PC-3 (cell line): ENCODE data around the gene IGFBP2.

Source experiments
- EZH2phosphoT487 ChIP-seq: fragments of 300-600 bp; sonication (generic); IDR thresholded peaks from 2 replicates; pipeline ENCODE4 v1.6.1; 2018; ENCODE audit warnings: mild to moderate bottlenecking, antibody characterized with exemption, low read length, borderline replicate concordance
- TF ChIP-seq, protein P1 (sequence below): fragments of 300-600 bp; sonication (generic); conservative IDR thresholded peaks from 2 replicates; pipeline ENCODE4 v1.5.1; 2017; ENCODE audit warnings: antibody characterized with exemption, low read depth, mild to moderate bottlenecking, low read length

DNA sequence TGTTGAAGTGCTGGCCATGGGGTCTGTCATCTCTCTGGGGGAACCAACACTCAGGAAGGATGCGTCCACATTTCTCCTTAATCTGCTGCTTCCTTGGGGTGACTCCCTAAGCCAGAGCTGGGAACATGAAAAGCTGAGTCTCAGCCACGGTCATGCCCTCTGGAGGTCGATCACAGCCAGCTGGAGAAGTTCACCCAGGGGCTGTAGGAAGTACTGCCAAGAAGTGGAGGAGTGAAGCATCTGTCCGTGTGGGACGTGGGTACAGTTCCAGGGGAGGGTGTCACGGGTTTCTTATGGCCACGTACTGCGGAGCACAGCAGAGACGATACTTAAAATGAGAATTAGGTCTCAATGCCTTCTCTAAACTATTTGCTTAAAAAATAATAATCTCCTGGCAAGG lies 42.4 kb upstream of the IGFBP2 start:
- TF ChIP-seq, protein P1, sequence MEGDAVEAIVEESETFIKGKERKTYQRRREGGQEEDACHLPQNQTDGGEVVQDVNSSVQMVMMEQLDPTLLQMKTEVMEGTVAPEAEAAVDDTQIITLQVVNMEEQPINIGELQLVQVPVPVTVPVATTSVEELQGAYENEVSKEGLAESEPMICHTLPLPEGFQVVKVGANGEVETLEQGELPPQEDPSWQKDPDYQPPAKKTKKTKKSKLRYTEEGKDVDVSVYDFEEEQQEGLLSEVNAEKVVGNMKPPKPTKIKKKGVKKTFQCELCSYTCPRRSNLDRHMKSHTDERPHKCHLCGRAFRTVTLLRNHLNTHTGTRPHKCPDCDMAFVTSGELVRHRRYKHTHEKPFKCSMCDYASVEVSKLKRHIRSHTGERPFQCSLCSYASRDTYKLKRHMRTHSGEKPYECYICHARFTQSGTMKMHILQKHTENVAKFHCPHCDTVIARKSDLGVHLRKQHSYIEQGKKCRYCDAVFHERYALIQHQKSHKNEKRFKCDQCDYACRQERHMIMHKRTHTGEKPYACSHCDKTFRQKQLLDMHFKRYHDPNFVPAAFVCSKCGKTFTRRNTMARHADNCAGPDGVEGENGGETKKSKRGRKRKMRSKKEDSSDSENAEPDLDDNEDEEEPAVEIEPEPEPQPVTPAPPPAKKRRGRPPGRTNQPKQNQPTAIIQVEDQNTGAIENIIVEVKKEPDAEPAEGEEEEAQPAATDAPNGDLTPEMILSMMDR, result no peak
- TF ChIP-seq EZH2phosphoT487, result no peak
